Activated T-cell treated with anti-CD3 and anti-CD28 coated beads for 24 hours (primary cell): Measurements from ENCODE around the gene VWA2.

Experiments
- DNase-seq: peaks from one replicate; pipeline ENCODE4 v3.0.0-alpha.2; 2020; ENCODE audit warnings: low read depth

Gene VWA2

DNA sequence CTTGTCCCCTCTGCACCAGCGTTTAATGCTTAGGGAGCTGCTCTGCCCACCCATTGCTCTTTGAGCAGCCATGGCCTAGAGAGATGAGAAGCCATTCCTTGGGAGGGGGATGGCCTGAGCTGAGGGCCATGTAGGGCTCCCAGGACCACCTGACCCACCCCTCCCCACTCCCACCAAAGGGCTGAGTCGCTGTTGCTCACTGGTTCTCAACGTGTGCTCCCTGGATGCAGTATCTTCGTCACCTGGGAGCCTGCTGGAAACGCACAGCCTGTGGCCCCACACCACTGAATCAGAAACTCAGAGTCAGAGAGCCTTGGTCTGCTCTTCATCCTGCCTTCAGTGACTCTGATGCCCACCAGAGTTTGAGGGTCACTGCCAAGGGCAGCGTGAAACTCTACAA, 37.0 kb downstream of the VWA2 start:
- no peak for DNase-seq

DNA sequence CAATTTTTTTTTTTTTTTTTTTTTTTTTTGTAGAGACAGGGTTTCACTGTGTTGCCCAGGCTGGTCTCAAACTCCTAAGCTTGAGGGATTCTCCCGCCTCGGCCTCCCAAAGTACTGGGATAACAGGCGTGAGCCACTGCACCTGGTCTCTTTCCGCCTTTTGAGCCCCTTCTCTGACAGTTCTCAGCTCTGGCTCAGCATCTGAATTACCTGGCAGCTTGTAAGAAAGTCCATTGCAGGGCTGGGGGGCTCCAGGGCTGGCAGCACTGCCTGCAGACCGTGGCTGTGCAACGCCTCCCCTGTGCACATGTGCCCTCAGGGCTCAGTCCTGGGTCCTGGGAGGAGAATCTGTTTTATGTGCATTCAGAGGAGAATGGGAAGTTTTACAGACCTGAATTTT, 37.6 kb downstream of the VWA2 start:
- no peak for DNase-seq

GRCh38 chr10:114278140-114278883, 39.3 kb downstream of the VWA2 start:
- DNase-seq: no peak

- DNase-seq: no peak
Observed at GRCh38 chr10:114278884-114279191, 39.8 kb downstream of the VWA2 start.

- no peak for DNase-seq
Observed at GRCh38 chr10:114279289-114279688, 40.2 kb downstream of the VWA2 start.

- no peak for DNase-seq
Observed at GRCh38 chr10:114279901-114280644, 41.0 kb downstream of the VWA2 start.

DNA sequence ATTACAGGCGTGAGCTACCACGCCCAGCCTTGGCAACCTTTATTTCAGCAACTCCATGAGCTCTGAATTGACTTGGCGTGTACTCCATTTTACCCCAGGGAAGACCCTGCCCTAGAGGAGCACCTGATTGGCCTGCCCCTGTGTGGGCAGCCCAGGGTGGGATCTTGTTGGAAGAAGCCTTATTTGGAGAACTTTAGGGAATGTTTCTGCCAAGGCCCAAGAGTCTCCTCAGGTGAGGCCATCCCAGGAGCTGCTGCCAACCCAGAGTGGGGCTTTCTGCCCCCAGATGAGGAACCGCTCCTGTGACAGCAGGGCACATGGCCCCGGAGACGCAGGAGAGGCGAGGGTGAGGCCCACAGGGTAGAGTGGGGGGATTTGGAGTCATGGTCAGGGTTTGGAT, 42.0 kb downstream of the VWA2 start:
- DNase-seq: no peak

GRCh38 chr10:114281461-114281860, 42.4 kb downstream of the VWA2 start:
- no peak for DNase-seq

- no peak for DNase-seq
Observed at GRCh38 chr10:114282526-114282925, 43.5 kb downstream of the VWA2 start.

DNA sequence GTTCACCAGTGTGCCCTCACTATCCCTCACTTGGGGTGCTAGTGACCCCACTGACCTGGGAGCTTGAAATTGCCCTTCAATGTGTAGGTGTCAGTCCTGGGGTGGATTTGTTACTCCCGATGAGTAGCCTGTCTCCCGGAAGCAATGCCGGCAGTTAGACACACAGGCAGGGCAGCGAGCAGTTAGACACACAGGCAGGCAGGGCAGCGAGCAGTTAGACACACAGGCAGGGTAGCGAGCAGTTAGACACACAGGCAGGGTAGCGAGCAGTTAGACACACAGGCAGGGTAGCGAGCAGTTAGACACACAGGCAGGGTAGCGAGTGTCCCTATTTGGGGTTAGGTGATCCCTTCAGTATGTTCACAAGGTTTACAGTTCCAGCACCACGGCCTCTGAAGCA, 44.0 kb downstream of the VWA2 start:
- no peak for DNase-seq

DNA sequence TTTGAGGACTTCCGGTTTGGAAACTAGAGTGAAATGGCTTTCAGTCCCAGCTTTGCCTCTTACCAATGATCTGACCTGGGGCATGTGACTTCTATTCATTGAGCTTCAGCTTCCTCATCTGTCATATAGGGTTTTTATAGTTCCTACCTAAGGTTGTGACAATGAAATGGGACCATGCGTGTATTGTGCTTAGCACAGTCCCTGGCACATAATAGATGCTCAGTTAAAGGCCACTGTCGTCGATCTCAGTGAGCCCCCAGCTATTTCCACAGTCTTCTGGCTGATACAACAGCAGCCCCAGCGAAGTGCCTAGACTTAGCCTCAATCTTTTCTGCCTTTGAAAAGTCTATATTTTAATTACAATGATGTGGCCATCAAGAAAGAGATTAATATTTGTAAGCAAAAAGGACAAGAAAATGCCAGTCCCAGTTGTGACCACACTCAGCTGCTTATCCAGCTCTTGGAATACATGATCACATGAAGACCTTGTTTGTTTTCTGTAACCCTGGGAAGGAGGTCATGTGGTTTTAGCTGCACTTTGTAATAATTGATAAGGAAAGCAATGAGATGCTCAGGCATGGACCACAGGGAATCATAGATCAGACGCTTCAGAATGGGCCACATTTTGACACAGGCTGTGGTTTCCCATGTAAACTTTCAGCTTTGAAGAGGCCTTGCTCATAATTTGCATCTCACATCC, 44.6 kb downstream of the VWA2 start:
- no peak for DNase-seq

DNA sequence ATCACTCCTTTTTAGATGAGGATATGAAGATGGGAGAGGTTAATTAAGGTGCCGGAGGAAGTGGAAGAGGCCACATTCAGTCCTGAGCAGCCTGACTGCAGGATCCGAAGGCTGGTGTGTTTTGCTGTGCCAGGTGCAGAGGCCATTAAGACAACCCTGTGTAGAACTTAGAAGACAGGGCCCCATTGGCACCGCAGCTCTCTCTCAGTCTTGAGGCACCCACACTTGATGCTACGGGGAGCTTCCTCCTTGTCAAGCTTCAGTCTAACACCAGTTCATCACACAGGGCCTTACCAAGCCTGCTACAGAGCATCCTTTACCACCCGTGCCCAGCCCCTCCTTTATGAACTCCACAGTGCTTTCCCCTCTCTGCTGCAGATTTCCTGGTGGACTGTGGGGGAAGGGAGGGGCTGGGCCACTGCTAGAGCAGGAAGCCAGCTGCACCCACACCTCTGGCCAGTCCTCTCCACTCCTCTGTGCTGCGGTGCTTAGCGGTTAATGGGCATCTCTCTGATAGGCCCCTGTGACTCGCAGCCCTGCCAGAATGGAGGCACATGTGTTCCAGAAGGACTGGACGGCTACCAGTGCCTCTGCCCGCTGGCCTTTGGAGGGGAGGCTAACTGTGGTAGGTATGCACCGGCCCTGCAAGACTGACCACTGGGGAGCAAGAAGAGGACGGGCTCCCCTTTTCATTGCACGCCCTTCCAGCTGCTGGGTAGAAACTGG, 45.5 kb downstream of the VWA2 start:
- DNase-seq: no peak

GRCh38 chr10:114285961-114286441, 46.9 kb downstream of the VWA2 start:
- no peak for DNase-seq

GRCh38 chr10:114286921-114287320, 47.9 kb downstream of the VWA2 start:
- no peak for DNase-seq

DNA sequence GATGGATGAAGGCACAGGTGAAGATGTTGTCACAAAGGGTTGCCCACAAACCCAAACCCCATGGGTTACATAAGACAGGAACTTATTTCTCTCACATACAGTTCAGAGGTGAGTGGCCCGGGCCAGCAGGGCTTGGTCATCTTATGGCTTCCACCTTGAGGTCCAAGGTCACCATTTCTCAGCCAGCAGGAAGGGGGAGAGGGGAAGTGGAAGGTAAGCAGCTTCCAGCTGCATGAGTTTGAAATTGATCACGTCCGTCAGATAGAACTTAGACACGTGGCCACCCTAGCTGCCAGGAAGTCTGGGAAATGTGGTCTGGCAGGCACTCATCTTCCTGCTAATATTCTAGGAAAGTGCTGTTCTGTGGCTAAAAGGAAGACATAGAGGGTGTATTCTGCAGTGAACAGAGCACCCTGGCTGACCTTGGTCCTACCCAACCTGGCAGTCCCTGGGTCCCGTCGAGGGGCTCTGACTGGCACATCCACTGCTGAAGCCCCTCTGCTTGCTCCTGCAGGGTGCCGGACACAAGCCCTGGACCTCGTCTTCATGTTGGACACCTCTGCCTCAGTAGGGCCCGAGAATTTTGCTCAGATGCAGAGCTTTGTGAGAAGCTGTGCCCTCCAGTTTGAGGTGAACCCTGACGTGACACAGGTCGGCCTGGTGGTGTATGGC, 49.5 kb downstream of the VWA2 start:
- DNase-seq: no peak

DNA sequence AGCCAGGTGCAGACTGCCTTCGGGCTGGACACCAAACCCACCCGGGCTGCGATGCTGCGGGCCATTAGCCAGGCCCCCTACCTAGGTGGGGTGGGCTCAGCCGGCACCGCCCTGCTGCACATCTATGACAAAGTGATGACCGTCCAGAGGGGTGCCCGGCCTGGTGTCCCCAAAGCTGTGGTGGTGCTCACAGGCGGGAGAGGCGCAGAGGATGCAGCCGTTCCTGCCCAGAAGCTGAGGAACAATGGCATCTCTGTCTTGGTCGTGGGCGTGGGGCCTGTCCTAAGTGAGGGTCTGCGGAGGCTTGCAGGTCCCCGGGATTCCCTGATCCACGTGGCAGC, 50.0 kb downstream of the VWA2 start:
- no peak for DNase-seq

GRCh38 chr10:114290038-114290437, 51.0 kb downstream of the VWA2 start:
- DNase-seq: no peak

GRCh38 chr10:114291076-114291475, 52.0 kb downstream of the VWA2 start:
- no peak for DNase-seq

DNA sequence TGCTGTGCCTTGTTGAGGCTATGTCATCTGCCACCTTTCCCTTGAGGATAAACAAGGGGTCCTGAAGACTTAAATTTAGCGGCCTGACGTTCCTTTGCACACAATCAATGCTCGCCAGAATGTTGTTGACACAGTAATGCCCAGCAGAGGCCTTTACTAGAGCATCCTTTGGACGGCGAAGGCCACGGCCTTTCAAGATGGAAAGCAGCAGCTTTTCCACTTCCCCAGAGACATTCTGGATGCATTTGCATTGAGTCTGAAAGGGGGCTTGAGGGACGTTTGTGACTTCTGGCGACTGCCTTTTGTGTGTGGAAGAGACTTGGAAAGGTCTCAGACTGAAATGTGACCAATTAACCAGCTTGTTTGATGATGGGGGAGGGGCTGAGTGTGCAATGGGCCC, 52.5 kb downstream of the VWA2 start:
- no peak for DNase-seq

DNA sequence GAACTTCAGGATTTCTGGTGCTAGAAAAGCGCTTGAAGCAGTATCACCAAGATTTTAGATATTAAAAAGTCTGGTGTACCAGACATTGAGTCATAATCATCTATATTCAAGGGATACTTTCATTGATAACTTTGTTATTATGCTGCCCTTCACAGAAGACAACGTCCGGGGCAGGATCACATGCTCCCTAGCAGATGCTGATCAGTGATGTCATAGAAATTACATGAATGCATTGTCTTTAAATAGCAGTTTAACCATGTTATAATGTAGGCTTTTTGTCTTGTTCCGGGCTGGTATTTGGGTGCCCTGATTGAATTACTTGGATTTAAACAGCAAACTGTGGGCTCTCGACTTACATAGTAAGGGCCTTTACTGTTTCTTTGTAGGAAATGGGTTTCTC, 54.0 kb downstream of the VWA2 start:
- DNase-seq: no peak

DNA sequence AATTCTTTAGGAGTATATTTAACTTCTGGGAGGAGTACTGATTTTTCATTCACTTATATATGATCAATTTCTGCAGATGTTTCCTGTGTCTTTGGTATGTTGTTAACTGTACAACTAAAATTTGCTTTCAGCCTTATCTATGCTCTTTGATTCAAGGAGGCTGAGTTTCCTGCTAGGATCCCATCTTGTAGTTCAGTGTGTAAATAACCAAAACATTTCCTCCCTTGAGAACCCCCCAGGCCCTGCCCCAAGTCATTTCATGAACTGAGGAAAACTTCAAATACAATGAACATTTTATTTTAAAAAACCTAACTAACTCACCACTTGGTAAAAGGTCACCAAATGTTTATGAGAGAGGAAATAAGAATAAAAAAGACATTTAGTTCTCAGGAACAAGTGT, 55.5 kb downstream of the VWA2 start:
- no peak for DNase-seq

- DNase-seq: no peak
Observed at GRCh38 chr10:114295393-114295792, 56.3 kb downstream of the VWA2 start.
